ENCODE measurements around the gene HDAC4.

The HDAC4 gene

DNA sequence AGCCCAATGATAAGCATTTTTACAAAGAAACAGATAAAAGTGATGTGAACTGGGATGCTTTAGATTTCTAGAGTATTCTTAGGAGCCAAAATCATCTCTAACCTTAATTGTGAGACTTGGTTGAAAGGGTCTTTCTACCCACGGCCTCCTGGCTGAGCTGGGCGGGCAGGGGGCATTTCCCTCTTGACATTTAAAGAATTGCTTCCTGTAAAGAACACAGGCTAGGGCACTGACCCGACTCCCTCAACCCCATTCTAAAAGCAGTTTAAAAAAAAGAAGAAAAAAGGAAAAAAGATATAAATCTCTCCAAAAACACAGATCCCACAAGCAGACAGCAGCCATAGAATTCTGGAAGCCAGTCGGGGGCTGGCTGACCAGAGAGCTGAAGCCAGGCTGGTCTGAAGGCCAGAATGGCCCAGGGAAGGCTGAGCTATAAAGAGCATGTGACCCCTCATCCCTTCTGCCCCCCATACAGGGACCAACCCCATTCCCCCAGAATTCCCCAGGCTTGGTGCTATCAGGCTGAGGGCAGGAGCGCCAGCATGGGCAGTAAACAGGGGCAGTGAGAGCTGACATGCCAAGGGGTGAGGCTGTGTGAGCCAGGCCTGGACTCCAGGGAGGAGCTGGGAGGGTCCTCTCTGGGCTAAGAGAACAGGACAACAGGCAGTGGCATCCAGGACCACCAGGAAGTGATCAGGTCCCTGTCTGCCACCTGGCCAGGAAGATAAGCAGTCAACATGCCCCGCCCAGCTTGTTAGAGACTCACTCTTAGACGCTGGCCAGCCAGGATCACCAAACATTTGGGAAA lies 188.5 kb downstream of the HDAC4 start:
- no peak for DNase-seq

DNA sequence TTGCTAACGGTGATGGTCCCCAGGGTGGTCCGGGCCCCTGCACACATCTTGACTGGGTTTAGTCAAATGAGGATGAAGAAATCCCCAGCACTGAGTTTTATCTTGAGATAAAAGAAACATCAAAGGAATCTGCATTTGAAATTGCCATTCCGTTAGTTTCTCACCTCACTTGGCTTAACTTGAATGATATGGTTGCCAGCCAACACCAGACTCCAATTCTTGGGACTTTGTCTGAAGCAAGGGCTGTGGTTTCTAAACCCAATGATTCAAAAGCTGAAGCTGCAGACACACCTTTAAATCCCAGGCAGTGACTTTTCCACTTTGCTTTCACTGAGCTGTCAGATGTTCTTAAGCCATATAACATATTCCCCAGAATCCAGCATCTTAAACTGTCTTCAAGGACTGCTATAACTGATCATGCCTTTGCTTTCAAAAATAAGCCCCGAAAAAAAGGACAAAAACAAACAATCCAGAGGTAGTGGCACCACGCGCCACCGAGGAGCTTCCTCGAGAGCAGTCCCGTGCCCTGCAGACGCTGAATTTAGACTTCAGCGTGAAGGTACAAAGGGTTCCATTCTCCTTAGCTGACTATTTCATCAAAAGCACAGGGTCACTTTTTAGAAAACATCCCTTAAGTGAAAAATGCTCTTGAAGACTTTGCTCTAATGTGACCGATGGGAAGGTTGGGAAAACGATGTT lies 189.3 kb downstream of the HDAC4 start:
- DNase-seq, result no peak

DNA sequence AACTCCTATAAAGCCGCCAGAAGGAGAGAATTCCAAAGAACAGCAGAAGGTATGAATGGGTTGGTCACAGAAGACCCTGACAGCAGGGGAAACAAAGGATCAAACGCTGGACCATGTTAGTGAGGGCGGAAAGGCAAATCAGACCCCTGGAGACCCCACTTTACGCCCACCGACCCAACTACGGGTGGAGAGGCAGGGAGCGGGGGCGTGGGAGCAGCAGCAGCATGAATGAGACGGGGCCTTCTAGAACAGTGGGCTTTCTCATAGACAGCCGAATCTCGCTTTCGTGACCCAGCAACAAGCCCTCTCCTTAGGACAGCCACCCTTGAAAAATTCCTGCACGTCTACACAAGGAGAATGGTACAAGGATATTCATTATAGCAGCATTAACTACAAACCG lies 191.0 kb downstream of the HDAC4 start:
- no peak for DNase-seq

DNA sequence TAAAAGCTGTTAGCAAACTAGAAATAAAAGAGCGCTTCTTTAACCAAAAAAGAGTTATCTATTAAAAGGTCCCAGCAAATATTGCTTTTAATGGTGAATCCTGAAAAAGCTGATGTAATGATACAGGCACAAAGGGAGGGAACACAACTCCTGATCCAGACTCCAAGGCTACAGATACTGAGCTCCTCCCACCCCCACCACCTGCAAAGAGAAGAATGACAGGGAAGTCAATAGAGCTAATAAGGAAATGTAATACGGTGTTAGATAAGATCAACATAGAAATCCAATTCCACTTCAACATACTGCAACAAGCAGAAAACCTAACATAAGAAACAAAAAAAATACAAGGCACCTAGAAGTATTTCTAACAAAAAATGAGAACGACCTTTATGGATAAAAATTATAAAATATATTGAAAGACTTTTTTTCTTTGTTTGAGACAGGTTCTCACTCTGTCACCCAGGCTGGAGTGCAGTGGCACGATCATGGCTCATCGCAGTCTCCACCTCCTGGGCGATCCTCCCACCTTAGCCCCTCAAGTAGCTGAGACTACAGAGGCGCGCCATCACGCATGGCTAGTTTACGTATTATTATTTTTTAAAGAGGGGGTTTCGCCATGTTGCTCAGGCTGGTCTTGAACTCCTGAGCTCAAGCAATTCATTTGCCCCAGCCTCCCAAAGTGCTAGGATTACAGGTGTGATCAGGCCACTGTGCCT lies 192.2 kb downstream of the HDAC4 start:
- no peak for DNase-seq

DNA sequence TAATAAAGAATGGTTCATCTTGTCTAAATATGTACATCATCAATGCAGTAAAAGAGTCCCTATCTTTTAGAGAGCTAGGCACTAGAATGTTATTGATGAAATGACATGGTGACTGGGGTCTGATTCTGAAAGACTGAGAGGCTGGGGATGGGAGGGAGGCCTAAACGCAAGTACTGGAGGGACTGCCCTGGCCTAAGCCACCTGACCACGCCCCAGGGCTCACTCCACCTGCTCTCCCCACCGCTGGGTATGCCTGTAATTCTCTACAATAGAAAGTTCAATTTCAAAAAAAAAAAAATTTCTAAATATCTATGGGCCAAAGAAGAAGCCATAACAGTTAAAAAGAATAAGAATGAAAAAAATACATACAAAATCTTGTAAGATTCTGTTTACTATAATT lies 194.0 kb downstream of the HDAC4 start:
- no peak for DNase-seq

DNA sequence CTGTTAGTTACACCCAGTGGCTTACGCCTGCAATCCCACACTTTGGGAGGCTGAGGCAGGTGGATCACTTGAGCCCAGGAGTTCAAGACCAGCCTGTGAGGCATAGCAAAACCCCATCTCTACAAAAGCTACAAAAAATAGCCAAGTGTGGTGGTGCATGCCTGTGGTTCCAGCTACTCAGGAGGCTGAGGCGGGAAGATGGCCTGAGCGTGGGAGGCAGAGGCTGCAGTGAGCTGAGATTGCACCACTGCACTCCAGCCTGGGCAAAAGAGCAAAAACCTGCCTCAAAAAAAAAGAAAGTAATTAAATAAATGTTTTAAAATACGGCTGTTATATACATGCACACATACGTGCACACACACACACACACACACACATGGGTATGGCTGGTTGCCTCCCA lies 194.8 kb downstream of the HDAC4 start:
- no peak for DNase-seq

DNA sequence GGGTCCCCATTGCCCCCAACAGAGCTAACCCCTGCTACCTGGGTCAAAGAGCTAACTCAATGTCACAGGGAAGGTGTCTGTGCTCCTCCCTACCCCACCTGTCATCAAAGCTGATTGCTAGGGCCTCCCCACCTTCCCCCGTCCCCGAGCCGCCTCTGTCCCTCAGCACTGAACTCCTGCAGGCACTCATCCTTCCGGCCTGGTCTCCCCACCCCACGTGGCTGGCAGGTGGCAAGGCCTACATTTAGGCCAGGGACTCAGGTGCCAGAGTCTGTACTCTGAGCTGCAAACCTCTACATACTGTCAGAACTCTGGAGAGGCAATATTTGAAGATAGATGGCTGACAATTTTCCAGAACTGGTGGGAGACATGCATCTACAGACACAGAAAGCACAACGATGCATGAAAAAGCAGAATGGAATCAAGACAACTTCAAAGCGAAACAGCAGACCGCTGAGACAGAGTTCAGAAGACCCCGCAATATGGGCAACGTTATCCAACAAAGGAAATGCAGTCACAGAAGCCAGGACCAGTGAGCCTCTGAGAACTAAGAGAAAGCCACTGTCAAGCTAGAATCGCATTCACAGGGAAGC lies 195.8 kb downstream of the HDAC4 start:
- no peak for DNase-seq

DNA sequence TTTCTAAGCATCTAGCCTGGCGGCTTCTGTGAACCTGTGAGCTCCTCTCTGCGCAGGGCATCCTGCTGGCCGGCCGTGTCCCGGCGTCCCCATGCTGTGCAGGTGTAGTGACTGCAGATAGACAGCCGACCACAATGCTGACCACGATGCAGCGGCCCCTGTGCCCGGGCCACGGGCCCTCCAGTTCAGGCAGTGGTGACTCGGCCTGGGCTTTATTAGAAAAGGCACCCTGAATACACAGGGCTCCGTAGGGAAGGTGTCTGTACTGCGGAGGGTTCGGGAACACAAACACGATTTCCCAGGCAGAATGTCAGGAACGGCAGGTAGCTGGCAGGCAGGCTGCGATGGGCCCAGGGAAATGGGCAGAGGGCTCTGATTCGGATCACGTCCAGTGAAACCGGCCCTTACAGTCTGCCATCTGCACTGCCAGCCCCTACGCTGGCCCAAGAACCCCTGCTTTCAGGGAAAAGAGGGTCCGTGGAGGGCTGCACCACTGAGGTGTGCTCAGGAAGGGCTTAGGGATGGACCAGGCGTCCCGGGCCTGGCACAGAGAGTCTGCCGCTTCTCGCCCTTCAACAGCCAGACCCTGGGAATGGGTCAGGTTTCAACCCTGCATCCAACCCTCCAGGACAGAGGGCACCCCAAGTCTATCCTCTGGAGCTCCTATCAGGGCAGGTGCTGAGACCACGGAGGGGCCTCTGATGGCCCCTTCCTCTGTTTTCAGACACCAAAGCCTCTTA lies 196.5 kb downstream of the HDAC4 start:
- no peak for DNase-seq

DNA sequence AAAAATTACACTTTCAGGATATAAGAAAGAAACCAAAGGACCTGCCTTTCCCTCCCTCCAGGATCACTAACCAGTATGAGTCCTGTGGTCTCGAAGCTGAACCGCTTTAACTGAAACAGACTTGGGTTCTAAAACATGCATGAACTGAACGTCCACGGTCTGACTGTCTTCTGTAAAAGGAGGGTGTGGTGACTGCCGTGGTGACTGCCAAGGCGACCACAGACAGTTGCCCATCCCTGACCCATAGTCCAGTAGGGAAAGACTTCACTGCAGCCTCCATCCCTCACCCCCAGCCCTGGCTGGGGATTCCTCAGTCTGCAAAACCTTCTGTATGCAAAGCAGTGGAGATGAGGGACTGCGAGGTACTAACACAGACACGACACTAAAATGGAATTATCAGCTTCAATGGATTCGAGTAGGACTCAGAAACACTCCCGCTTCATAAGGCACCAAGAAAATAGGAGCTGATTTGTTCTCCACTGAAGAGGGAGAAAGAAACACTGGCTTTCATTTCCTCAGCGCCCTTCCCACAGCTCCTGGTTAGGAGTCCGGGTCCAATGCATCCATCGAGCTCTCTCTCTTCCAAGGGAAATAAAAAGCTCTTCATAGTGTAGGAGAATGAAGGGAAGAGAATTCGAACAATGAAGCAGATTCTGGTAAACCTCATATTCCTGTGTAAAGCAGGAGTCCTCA lies 197.2 kb downstream of the HDAC4 start:
- DNase-seq, result no peak

DNA sequence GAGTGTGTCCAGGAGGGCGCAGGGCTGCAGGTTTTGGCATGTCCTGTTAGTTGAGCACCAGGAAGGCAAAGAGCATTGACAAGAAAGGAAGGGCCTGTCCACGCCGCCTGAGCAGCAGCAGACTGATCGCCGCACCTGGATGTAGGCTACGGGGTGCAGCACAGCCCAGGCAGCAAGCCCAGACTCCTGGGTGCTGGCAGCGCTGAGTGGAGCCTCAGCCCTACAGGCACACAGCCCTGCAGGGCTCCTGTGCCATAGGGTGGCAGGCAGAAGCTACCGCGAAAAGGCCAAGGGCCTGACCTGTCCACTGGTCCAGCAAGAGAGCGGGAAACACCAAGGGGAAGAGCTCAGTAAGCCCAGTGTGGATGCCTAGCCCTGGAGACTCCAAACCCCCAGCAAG lies 198.0 kb downstream of the HDAC4 start:
- DNase-seq, result no peak

DNA sequence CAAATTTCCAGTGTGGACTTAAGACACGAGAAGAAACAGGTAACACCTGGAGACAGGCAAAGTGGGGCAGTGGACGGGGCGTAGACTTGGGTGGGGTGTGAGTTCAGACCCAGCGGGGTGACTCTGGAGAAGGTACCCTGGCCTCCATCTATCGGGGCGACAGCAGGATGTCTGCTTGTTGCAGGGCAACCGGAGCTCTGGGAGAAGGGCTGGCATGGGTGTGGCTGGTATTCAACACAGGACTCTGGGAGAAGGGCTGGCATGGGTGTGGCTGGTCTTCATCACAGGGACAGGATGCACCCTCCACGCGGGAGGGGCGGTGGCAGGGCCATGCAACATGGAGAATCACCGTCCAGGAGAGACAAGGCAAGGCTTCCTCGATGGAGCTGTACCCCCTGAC lies 198.5 kb downstream of the HDAC4 start:
- no peak for DNase-seq

DNA sequence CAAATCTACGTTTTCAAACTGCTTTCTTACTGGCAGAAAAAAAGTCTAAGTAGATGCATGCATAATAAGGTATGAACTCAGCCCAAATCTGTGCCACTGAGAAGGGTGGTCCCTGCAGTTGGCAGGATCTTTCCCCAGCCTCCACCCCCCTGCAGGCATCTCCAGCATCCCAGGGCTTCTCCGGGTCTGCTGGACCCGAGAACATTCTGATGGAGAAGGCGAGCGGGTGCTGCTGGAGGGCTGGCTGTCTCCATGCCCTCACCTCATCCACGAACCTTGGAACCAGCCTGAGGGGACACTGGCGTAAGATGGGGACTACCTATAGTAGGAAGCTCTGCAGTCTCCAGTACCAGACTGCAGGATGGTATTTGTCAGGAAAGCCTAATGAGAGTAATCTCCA lies 198.9 kb downstream of the HDAC4 start:
- DNase-seq, result no peak

DNA sequence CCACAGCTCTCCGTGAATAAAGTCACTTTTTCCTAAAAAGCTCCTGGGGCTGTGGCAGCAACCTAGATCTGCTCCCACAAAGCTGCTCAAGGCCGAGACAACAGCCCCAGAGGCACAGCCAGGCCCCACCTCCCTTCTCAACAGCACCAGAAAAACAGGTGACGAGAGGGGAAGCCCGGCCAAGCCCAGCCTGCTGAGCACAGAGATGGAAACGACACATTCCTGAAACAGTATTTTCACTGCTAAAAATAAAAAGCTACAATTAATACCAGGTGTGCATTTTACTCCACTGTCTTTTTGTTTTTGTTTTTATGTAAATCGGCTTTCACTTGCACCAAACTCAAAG lies 199.3 kb downstream of the HDAC4 start:
- no peak for DNase-seq

DNA sequence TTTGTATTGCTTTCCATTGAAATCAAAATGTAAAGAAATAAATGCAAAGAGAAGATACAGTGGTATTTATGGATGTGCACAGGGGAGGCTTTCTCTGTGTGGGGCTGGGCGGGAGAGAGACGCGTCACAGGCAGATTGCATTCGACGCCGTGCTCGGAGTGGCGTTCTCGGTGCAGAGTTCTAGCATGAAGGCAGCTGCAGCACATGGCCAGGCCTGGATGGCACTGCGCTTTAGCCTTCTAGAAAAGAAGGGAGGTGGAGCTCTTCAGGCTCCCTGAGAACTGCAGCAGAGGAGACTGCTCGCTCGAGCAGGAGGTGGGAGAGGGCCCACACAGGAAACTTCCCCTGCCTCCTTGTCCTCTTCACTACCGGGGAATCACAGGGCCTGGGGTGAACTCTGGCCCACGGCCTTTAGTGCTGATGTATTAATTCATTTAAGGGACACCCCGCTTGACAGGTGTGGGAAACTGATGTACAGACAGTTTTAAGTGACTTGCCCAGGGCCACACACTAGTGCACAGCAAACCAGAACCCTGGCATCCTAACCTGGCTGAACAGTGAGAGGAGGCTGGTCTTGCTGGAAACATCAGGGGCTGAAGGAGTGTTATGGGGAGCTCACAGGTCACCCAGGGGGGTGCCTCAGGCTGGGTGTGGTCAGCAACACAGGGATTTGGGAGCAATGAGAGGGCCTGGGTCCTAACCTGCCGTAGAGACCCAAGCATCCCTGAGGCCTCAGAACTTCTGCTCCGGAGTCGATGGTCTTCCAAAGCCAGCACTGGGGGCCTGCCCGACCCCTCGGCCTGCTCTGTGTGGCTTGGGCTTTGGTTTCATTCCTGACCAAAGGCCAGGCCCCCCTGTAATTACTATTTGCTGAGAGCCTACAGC lies 199.9 kb downstream of the HDAC4 start:
- DNase-seq, result no peak

DNA sequence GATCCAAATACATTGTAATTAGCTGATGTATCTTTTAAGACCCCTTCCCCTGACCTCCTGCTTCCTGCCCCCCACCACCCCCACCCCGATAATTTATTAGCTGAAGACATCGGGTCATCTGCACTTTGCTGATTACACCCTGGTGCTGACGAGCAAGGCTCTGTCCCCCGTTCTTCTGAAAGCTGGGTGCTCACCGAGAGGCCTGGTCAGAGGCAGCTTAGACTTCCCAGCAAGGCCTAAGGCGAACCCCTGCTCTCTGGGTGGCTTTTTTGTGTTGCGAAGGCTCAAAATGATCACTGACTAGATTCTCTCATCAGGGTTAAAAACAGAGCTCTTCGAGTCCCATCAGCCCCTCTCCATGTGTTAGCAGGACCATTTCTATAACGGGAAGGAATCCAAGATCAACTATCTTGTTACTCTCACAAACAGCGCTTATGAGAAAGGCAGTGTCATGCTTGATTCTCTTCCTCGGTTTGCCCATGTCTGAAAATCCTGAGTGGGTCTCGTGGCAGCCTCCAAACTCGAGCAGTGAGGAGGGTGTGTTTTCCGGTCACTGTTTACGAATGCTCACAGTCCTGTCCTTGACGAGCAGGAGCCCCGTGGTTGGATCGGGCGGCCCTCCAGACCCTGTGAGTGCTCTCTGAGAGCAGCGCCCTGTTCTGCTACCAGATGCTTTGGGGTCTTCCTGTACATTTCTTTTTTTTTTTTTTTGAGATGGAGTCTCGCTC lies 201.6 kb downstream of the HDAC4 start:
- no peak for DNase-seq

DNA sequence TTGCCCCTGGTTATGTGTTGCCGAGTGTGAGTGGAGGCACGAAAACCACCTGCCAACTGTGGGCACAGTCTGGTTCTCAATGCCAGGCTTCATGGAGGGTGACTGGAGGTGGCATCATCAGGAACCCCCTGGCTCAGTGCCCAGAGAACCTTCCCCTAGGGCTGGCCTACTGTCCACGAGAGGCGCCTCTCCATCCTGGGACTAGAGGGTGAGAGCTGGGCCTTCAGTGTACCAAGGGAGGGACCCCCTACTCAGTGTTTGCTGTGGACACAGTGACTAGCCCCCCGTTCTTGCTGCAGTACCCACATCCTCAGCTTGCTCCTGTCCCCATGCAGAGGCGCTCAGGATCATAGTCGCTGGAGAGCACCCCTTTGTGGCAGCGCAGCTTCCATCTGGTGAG lies 202.6 kb downstream of the HDAC4 start:
- no peak for DNase-seq

DNA sequence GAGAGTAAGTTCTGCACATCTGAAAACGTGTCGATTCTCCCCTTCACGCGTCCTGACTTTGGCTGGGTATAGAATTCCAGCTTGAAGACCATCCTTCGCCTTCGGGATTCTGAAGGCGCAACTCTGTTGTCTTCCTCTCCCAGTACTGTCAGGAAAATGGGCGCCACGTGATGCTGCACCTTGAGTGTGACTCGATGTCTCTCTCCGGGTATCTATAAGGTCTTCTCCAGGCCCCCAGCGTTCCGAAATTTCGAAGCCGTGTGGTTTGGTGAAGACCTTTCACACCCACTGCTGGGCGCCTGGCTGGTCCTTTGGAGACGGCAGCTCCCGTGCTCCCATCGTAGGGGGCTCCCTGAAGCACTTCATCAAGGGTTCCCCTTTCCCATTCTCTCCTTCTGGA lies 203.7 kb downstream of the HDAC4 start:
- no peak for DNase-seq

DNA sequence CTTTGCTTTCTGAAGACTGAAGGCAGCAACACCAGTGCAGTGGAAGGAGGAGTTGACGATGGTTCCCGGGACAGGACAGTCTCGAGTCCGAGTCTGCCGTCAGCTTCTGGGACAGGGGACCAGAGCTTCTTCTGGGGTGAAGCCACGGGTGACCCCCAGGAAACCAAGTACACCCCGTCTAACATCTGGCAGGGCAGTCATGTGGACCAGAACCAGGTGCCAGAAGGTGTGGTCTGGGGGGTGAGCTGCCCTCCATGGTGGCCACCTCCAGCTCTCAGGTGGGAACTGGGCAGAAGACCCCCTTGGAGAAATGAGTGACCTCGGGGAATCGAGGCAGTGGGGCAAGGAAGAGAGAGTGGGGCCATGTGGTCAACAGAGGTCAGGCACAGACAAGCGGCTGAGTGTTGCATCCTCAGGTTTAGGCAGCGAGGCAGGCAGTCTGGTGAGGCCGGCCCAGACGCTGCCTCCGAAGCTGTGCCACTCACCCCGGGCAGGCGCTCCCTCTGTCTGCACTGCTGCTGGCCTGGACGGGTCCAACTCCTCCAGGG lies 204.3 kb downstream of the HDAC4 start:
- DNase-seq, result no peak

DNA sequence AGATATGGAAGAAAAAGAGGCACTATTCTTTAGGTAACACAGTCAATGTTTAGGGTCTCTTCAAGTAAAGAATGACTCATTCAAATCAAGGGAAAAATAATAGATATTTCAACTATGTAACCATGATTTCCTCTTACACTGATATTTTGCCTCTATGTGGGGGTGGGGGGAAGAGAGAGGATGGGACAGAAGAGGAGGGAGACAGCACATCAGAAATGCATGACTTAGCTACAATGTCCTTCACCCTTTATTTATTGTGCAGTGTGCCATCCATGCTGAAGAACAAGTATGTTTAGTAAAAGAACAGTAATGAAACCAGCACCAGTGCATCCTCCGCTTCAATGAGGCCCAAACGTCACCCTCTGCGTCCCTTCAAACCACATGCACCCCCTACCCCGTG lies 204.8 kb downstream of the HDAC4 start:
- DNase-seq, result no peak

DNA sequence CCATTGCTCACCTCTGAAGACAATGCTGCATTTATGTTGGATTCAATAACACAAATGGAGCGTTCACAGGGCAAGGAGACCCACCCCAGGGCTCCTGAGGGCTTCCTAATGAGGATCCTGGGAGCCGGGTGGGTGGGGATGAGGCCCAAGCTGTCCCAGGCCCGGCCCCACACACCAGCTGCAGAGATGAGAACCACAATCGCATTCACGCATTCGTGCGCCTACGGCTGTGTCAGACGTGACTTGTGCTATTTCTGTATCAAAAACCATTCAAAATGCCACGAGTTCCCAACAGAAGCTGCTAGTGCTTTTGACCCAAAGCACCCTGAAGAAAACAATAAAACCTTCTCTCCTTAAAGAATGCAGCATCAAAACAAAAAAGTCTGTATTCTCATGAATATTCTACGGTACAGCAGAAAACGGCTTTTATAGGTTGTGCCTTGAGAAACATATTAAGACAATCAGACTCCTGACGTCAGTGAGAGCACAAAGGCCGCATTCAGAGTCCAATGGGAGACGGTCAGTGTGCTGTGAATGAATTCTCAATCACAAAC lies 205.4 kb downstream of the HDAC4 start:
- no peak for DNase-seq
